HG03064 (cell line): ENCODE data around the gene FAS.

Source experiments
- ATAC-seq: cut with Tn5 transposase; IDR thresholded peaks from one replicate; pipeline ENCODE4 v1.9.1; 2021; ENCODE audit warnings: low read depth; ENCODE audit not compliant: unreplicated experiment

Gene FAS

DNA sequence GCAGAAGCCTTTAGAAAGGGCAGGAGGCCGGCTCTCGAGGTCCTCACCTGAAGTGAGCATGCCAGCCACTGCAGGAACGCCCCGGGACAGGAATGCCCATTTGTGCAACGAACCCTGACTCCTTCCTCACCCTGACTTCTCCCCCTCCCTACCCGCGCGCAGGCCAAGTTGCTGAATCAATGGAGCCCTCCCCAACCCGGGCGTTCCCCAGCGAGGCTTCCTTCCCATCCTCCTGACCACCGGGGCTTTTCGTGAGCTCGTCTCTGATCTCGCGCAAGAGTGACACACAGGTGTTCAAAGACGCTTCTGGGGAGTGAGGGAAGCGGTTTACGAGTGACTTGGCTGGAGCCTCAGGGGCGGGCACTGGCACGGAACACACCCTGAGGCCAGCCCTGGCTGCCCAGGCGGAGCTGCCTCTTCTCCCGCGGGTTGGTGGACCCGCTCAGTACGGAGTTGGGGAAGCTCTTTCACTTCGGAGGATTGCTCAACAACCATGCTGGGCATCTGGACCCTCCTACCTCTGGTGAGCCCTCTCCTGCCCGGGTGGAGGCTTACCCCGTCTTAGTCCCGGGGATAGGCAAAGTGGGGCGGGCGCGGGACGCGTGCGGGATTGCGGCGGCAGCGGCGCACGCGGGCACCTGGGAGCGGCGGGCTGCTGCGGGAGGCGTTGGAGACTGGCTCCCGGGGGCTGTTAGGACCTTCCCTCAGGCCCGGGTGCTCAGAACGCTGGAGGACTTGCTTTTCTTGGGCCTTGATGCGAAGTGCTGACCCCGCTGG is at the start of gene FAS:
Gene FAS (plus strand): TSS at position 415 of the 777 bp plus-strand sequence. CDS start 79 bp downstream, at position 494.
- ATAC-seq, result peak; percentile 72

- ATAC-seq, result no peak
Measured at GRCh38 chr10:88941026-88941425, 49.6 kb upstream of the FAS start.

- no peak for ATAC-seq
Measured at GRCh38 chr10:88943778-88944177, 46.8 kb upstream of the FAS start.

DNA sequence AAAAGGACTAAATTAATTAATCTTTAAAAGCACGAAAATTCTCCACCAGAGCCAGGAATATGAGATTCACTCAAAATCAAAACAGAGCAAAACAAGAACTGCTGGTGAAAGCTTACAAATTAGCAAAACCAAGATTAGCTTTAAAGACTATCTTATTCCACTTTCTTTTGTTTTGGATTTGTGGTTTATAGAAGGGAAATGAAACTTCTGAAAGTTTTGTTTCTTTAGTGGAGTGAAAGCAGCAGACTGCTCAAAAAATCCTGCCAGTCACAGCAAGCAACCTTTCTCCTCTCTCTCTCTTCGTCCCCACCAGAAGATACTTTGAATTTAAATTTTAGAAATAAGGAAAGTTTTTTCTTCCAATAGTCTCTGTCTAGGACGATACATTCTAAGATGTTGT is 45.8 kb upstream of the FAS start:
- no peak for ATAC-seq

DNA sequence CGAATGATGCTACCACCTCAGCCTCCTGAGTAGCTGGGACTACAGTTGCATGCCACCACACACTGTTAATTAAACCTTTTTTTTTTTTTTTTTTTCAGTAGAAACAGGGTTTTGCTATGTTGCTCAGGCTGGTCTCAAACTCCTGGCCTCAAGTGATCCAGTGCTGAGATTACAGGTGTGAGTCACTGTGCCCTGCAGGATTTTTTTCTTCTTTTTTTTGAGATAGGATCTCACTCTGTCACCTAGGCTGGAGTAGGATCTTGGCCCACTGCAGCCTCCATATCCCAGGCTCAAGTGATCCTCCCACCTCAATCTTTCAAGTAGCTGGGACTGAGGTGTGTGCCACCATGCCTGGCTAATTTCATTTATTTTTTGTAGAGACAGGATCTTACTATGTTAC is 44.4 kb upstream of the FAS start:
- no peak for ATAC-seq

DNA sequence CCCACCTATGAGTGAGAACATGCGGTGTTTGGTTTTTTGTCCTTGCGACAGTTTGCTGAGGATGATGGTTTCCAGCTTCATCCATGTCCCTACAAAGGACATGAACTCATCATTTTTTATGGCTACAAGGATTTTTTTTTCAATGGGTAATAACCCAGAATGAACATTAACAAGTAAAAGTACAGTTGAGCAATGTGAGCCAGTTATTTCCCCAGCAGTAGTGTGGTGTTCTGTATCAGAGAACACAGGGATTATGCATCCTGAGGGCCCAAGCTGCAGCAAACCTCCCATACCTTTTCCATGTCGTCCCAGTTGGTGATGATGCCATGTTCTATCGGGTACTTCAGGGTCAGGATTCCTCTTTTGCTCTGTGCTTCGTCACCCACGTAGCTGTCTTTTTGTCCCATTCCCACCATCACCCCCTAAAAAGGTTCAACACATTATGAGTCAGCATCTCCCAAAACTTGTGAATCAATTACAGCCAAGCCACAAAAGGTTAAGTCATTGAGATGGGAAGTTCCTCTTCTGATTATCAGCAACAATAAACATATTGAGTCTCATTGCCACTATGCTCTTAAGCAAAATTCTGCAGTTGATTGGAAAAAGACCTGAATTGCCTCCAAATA is 43.5 kb upstream of the FAS start:
- ATAC-seq, result no peak

DNA sequence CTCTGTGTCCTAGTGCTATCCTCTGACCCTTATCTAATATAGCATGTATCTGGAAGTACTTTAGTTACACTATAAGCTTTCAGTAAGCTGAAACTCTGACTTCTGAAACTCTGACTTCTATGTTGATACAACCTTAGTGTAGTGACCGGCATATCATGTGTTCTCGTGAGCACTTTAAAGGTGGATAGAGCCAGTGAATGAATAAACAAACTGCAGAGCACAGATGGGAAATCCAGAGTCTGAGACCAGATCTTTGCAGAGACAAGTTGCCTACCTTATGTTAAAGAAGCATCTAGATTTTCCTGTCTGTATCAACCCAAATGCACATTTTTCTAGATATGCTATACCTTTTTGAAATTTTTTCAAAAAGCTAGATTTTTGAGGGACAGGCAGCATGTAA is 41.5 kb upstream of the FAS start:
- no peak for ATAC-seq

DNA sequence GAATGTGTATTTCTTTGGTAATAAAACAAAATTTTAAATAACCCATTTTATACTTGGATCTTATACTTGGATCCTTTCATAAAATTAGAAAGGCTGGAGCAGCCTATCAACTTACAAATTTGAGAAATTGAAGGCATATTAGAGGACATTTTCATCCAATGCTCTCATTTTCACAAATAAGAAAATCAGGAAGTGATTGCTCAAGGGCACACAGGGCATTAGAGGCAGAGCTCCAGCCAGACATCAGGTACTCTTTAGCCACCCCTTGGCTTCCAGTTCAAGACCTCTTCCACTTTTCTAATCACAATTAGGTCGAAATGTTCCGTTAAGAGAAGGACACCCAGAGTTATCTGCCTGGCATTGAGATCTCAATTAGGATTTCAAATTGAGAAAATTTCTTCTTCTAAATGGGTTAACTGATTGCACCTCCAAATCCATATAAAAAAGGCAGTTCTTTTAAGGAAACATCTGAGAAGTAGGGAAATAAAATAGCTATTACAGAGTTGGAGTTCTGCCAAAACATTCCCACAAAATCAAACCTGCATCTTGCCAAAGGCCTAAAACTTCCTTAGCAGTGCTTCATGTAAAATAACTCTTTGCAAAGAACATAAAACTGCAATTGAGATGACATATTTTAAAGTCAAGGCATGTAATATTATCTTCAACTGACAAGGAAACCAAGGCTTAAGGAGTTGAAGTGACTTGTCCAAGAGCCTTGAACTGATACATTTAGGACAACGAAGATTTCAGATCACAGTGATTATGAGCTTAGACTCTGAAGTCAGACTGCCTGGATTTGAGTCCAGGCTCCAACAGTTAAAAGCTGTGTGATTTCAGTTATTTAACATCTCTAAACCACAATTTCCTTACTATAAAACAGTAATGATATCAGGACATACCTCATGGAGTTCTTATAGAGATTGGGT is 40.4 kb upstream of the FAS start:
- no peak for ATAC-seq

GRCh38 chr10:88952647-88953111 is 37.9 kb upstream of the FAS start, which contains the start of gene ACTA2:
TSS of gene ACTA2 (minus strand) at chr10:88952773. CDS start at chr10:88948930, 3,843 bp downstream.
- ATAC-seq, result no peak

- no peak for ATAC-seq
Measured at GRCh38 chr10:88953662-88954061, 36.9 kb upstream of the FAS start.

DNA sequence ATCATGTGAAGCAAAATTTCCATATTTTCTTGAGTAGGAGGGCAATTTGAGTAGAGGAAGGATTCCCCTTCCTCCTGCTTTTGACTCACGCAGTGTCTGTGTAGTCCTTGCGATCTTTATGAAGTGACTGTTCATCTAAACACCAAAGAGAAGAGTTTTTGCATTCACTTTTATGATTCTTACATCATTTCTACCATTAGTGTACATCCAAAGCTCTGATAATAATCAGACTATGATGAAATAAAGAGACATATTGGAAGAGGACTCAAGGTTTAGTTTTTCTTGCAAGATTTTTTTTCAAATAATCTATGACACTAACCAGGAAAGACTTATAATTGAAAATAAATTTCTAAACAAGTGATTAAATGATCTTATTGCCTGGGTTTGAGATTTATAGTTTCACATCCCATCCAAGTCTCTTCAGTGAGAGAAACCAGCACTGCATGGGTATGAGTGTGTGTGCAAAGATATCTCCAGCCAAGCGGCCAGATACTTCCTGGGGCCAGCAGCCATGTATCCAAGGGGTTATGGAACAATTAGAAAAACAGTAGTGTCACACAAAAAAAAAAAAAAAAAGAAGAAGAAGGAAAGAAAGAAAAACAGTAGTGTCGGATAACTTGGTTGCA is 36.0 kb upstream of the FAS start:
- no peak for ATAC-seq

GRCh38 chr10:88957381-88957780 is 33.2 kb upstream of the FAS start:
- no peak for ATAC-seq

- ATAC-seq, result no peak
Measured at GRCh38 chr10:88958721-88959120, 31.9 kb upstream of the FAS start.

GRCh38 chr10:88960802-88961201 is 29.8 kb upstream of the FAS start:
- ATAC-seq, result no peak

DNA sequence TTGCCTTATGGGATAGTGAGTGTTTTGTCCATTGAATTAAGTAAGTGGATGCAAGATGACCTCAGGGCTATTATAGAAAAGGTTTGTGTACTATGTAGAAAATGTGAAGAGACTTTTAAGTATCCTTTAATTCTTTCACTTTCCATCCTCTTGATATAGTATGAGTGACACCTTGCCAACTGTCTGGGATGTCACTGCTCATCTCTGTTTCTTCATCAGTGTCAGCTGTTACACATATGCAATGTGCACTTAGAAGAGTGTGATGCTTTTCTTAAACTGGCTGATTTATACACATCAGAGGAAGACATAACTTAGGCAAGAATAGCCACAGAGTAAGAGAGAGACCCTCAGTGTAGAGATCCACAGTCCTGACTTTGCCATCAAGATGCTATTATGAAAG is 29.3 kb upstream of the FAS start:
- no peak for ATAC-seq

DNA sequence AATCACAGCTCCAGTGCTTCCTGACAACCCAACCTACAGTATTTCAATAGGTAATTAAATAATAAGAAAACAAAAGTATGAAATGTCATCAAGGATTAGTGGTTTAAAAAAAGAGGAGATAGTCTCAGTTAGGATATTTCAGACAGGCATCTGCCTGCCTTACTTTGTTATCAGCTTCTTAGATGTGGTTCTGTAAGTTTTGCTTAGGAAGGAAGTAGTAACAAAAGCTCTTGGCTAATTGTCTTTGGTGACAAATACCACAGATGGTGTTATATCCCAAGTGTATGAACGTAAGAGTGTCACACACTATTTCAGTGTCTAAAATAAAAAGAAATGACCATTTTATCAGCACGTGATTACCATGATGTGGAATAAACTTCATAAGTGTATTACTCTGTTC is 28.3 kb upstream of the FAS start:
- no peak for ATAC-seq

DNA sequence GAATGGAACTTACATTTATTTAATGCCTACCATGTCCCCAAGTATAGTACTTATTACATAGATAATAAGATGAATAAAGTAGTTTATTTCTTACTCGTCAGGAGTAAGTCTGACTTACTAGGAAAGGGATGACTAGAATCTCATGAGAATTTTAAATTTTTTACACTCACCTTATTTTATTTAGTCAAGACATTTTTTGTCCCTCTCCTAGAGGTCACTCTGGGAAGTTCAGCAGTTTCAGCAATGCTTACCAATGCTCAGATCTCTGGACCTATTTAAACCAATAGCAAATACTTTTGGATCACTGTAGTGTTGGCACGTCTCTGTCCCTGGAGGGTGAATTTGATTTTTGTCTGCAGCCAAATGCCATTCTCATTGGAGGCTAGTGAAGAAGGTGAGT is 27.3 kb upstream of the FAS start:
- no peak for ATAC-seq

GRCh38 chr10:88964360-88964759 is 26.2 kb upstream of the FAS start:
- ATAC-seq, result no peak

- ATAC-seq, result no peak
Measured at GRCh38 chr10:88964869-88965415, 25.7 kb upstream of the FAS start.

DNA sequence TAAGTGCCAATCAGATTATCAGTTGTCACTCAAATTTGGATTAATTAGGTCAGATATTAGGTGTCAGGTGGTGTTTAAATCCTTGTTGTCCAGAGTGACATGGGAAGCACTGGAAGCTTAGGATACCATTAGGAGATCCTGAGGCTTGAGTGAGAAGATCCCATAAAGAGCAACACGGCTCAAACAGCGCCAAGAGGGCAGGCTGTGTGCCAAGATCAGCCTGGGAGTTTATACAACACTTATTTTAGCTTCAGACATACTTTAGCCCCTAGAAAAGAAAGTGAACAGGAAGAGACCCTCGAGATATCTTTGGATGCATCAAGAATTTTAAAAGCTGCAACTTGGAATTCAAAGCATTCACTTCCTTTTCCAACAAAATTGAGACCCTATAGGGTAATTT is 23.8 kb upstream of the FAS start:
- ATAC-seq, result no peak
